Vagina (tissue), 2 donors: ENCODE data around the gene MAFG. TPM values are rescaled to one million over a fixed set of nuclear protein-coding genes. Genes with fewer than 3 reads are reported as not detected.

Experiments used
- DNase-seq, 2 donors: peaks; one replicate each; pipeline ENCODE4 v3.0.0-alpha.2; 2017; ENCODE audit errors: extremely low spot score in 2 of 2
- H3K27ac ChIP-seq: fragments of 200-600 bp; sonication (generic); one replicate; pipeline ENCODE4 v1.5.1; 2019
- H3K27me3 ChIP-seq: fragments of 200-600 bp; sonication (generic); one replicate; pipeline ENCODE4 v1.5.1; 2019
- H3K36me3 ChIP-seq, 2 donors: fragments of 200-600 bp; sonication (generic); one replicate each; pipeline ENCODE4 v1.5.1; 2017 to 2019
- H3K4me1 ChIP-seq: fragments of 200-600 bp; sonication (generic); one replicate; pipeline ENCODE4 v1.5.1; 2019
- H3K4me3 ChIP-seq, 2 donors: fragments of 200-600 bp; sonication (generic); 1 replicate in 1 of 2; 2 replicates in 1 of 2; pipeline ENCODE4 v1.5.1; 2016 to 2019
- H3K9me3 ChIP-seq: fragments of 200-600 bp; sonication (generic); one replicate; pipeline ENCODE4 v1.5.1; 2019
- POLR2A ChIP-seq, 2 donors: fragments of 450-650 bp; IDR thresholded peaks; one replicate each; pipeline ENCODE4 v1.6.1; 2017; ENCODE audit warnings: antibody characterized with exemption in 2 of 2, mild to moderate bottlenecking in 2 of 2, moderate library complexity in 2 of 2
- POLR2AphosphoS5 ChIP-seq, 2 donors: sonication (generic); formaldehyde crosslinking; IDR thresholded peaks; one replicate each; pipeline ENCODE4 v1.9.0; 2017; ENCODE audit warnings: antibody characterized with exemption in 2 of 2, mild to moderate bottlenecking in 2 of 2, low read depth in 1 of 2; ENCODE audit not compliant: insufficient read depth in 1 of 2
- intact Hi-C: fragments of 100-400 bp; cut with DNase I; formaldehyde crosslinking; loops from one replicate; pipeline ENCODE4 v1.15.1; 2023
- total RNA-seq: library from RNA; depleted of rRNA; stranded (reverse); fragments of >200 nt; gene quantifications from one replicate; pipeline ENCODE4 v1.2.3, GENCODE V29; 2016
- TF ChIP-seq, protein P1 (sequence below), 3 experiments: fragments of 450-650 bp in 2 of 3; fragments of 200-600 bp in 1 of 3; sonication (generic) in 1 of 3; IDR thresholded peaks; one replicate each; pipeline ENCODE4 v1.5.1; 2017 to 2019; ENCODE audit warnings: antibody characterized with exemption in 3 of 3, mild to moderate bottlenecking in 2 of 3, moderate library complexity in 2 of 3

The MAFG gene
- total RNA-seq, 1 donor from 2014 or later: 18.9 TPM

DNA sequence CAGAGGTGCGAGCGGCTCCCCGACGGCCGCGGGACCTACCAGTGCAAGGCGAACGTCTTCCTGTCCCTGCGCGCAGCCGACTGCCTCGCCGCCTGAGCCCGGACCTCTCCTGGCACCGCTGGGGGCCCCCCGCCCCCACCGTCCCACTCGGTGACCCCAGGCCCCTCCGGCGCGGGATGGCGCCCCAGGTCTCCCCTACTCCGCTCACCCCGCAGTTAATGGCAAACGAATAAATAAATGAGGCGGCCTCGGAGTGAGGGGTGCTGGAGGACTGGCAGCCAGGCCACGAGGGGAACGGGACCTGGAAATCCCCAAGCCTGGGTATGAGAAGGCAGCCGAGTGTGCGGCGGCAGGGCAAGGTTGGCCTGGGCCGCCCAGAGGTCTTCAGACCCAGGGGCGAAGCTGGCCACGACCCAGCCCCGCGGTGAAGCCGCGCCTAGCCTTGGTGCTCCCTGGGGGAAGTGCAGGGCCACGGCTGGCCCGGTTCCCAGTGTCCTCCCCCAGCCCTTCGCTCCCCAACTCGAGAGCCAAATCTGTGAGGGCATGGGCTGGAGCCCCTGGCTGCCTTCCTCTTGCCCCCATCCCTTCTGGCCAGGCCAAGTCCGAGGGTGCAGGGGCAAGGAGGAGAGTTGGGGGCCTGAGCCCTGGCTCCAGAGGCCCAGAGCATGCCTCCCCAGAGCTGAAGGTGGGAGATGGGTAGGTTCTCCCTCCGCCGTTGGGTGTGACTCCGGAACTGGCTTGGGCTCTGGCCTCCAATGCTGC, 24.7 kb downstream of the MAFG start:
- H3K36me3 ChIP-seq: peaks cover 0 to 35% of the 10 kb centered on the region in 2 donors
- H3K9me3 ChIP-seq: no peaks in the 10 kb centered on the region
- TF ChIP-seq POLR2A (IDR thresholded peaks at IDR 0.05): no peak
- no peak for TF ChIP-seq POLR2AphosphoS5 (IDR thresholded peaks at IDR 0.05; ENCODE audit: insufficient read depth in 1 of 2, low read depth in 1 of 2)
- TF ChIP-seq, protein P1, sequence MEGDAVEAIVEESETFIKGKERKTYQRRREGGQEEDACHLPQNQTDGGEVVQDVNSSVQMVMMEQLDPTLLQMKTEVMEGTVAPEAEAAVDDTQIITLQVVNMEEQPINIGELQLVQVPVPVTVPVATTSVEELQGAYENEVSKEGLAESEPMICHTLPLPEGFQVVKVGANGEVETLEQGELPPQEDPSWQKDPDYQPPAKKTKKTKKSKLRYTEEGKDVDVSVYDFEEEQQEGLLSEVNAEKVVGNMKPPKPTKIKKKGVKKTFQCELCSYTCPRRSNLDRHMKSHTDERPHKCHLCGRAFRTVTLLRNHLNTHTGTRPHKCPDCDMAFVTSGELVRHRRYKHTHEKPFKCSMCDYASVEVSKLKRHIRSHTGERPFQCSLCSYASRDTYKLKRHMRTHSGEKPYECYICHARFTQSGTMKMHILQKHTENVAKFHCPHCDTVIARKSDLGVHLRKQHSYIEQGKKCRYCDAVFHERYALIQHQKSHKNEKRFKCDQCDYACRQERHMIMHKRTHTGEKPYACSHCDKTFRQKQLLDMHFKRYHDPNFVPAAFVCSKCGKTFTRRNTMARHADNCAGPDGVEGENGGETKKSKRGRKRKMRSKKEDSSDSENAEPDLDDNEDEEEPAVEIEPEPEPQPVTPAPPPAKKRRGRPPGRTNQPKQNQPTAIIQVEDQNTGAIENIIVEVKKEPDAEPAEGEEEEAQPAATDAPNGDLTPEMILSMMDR (IDR thresholded peaks at IDR 0.05): no peak
- H3K4me1 ChIP-seq: peaks cover 15% of the 10 kb centered on the region
- H3K27ac ChIP-seq: no peak overlapping the region
- no peak for DNase-seq
- intact Hi-C loops: no loop called here
- no peaks in the 10 kb centered on the region for H3K27me3 ChIP-seq
- H3K4me3 ChIP-seq: peak overlapping the region; percentile 33 to 51

DNA sequence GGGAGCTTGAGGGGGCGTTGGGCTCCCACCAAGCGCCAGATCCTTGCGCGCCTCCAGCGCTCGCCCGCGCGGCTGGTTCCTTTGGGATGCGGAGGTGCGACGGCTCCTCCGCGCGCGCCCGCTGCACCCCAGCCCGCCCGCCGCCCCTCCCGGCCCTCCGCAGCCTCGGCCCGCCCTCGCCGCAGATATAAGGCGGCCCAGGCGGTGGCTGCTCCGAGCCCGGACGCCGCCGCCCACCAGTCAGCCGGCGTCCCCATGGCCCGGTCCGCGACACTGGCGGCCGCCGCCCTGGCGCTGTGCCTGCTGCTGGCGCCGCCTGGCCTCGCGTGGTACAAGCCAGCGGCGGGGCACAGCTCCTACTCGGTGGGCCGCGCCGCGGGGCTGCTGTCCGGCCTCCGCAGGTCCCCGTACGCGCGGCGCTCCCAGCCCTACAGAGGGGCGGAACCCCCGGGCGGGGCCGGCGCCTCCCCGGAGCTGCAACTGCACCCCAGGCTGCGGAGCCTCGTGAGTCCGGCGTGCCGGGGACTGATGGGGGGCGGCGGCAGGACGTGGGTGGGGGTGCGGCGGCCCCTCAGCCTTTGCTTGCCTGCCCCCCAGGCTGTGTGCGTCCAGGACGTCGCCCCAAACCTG, 25.4 kb downstream of the MAFG start, which contains the start of gene NPB:
Gene NPB (plus strand): TSS at position 216 of the 630 bp plus-strand sequence. CDS start 40 bp downstream, at position 256.
- H3K27me3 ChIP-seq: no peaks in the 10 kb centered on the region
- H3K9me3 ChIP-seq: no peaks in the 10 kb centered on the region
- H3K4me1 ChIP-seq: peaks cover 15% of the 10 kb centered on the region
- intact Hi-C loops: no loop called here
- peaks cover 0 to 36% of the 10 kb centered on the region in 2 donors for H3K36me3 ChIP-seq
- H3K4me3 ChIP-seq: peak within 1 kb of the TSS; percentile 33 to 51
- TF ChIP-seq POLR2A (IDR thresholded peaks at IDR 0.05) (no peak), POLR2AphosphoS5 (IDR thresholded peaks at IDR 0.05; ENCODE audit: insufficient read depth in 1 of 2, low read depth in 1 of 2) (no peak)
- TF ChIP-seq, protein P1 (IDR thresholded peaks at IDR 0.05): no peak
- no peak for DNase-seq
- no peak within 1 kb of the TSS for H3K27ac ChIP-seq

DNA sequence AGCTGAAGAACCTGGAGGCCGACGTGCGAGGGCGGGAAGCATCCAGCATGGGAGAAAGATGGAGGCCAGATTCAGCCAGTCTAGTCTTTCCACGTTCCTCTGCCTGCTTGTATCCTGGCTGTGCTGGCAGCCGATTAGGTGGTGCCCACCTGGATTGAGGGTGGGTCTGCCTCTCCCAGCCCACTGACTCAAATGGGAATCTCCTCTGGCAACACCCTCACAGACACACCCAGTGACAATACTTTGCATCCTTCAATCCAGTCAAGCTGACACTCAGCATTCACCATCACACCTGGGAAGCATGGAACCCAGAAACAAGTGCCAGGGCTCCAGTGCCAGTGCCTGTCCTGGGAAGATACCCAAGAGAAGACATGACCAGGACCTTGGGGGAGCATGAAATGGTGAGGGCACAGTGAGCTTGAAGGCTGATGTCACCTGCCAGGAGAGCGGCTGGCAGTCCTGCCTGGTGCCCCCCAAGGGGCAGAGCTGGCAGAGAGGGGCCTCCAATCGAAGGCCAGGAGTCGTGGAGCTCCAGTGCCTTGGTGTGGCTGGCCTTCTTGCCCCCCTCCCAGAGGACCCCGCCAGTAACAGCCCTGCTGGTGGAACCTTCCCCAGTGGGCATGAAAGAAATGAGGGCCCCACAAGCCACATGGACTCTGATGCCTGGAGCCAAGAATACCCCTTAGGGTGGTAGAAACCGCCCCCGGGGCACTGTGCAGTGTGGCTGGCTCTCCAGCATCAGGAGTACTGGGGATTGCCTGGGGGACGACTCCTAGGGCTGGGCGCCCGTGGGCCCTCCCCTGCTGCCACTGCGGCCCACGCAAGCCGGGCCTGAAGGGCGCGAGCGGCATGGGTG, 26.1 kb downstream of the MAFG start:
- TF ChIP-seq, protein P1 (IDR thresholded peaks at IDR 0.05): no peak
- TF ChIP-seq POLR2A (IDR thresholded peaks at IDR 0.05) (no peak), POLR2AphosphoS5 (IDR thresholded peaks at IDR 0.05; ENCODE audit: insufficient read depth in 1 of 2, low read depth in 1 of 2) (no peak)
- DNase-seq: no peak
- intact Hi-C loops: no loop called here
- Histone ChIP-seq H3K27me3 (no peaks in the 10 kb centered on the region), H3K36me3 (peaks cover 0 to 41% of the 10 kb centered on the region in 2 donors), H3K4me3 (peak overlapping the region; percentile 33 to 51), H3K9me3 (no peaks in the 10 kb centered on the region), H3K4me1 (peaks cover 15% of the 10 kb centered on the region), H3K27ac (no peak overlapping the region)

DNA sequence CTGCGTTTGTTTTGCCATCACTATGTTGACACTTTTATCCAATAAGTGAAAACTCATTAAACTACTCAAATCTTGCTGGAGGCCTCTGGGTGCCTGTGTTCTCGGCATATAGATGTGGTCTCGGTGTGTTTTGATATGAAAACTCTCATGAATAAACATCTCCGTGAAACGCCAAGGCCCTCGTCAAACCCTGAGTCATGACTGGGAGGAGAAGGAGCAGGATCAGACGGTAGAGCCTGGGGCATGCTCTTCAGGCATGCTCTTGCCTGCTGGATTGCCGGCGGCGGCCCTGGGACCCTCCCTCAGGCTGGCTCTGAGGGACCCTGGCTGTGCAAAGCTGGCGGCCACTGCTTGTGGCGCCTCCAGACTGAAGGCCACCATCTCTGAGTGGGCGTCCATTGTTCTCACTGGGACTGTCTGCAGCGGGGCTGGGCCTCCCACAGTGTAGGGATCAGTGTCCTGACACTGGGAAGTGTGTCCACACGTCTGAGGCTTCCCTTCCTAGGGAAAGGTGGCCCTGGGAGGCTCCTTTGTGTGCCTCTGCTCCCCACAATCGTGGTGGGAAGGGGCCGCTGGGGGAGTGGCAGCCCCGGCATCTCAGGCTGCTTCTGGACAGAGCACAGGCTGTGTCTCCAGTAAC, 27.2 kb downstream of the MAFG start:
- H3K9me3 ChIP-seq: no peaks in the 10 kb centered on the region
- H3K36me3 ChIP-seq: peaks cover 0 to 52% of the 10 kb centered on the region in 2 donors
- DNase-seq: no peak

More for the DNA sequence above, 27.2 kb downstream of the MAFG start:
- no peak overlapping the region for H3K27ac ChIP-seq
- no peaks in the 10 kb centered on the region for H3K27me3 ChIP-seq
- intact Hi-C loops: no loop called here
- TF ChIP-seq, protein P1 (IDR thresholded peaks at IDR 0.05): no peak
- no peak for TF ChIP-seq POLR2AphosphoS5 (IDR thresholded peaks at IDR 0.05; ENCODE audit: insufficient read depth in 1 of 2, low read depth in 1 of 2)
- no peak for TF ChIP-seq POLR2A (IDR thresholded peaks at IDR 0.05)
- H3K4me1 ChIP-seq: peaks cover 15% of the 10 kb centered on the region
- H3K4me3 ChIP-seq: no peak overlapping the region
